GM19099 (cell line): Measurements from ENCODE around the gene SH2D3A.
A peak's percentile ranks its signal among the peaks of the same experiment; 100 is the strongest.

Source experiments
- POLR2A ChIP-seq: IDR thresholded peaks from 3 replicates; pipeline ENCODE4 v1.6.1; 2011; ENCODE audit warnings: low read depth; ENCODE audit not compliant: insufficient read length; ENCODE audit errors: extremely low read depth

The SH2D3A gene

GRCh38 chr19:6794686-6795431 is 27.6 kb upstream of the SH2D3A start:
- no peak for TF ChIP-seq POLR2A

GRCh38 chr19:6793973-6794372 is 26.7 kb upstream of the SH2D3A start:
- no peak for TF ChIP-seq POLR2A

- TF ChIP-seq POLR2A, result no peak
Measured at GRCh38 chr19:6793411-6793810, 26.2 kb upstream of the SH2D3A start.

DNA sequence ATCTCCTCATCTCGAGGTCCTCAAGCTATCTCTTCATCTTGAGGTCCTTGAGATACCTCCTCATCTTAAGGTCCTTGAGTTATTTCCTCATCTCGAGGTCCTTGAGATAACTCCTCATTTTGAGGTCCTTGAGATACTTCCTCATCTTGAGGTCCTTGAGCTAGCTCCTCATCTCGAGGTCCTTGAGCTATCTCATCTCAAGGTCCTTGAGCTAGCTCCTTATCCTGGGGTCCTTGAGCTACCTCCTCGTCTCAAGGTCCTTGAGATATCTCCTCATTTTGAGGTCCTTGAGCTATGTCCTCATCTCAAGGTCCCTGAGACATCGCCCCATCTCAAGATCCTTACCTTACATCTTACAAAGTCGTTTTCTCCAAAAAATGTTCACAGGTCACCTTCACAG is 24.0 kb upstream of the SH2D3A start:
- no peak for TF ChIP-seq POLR2A

DNA sequence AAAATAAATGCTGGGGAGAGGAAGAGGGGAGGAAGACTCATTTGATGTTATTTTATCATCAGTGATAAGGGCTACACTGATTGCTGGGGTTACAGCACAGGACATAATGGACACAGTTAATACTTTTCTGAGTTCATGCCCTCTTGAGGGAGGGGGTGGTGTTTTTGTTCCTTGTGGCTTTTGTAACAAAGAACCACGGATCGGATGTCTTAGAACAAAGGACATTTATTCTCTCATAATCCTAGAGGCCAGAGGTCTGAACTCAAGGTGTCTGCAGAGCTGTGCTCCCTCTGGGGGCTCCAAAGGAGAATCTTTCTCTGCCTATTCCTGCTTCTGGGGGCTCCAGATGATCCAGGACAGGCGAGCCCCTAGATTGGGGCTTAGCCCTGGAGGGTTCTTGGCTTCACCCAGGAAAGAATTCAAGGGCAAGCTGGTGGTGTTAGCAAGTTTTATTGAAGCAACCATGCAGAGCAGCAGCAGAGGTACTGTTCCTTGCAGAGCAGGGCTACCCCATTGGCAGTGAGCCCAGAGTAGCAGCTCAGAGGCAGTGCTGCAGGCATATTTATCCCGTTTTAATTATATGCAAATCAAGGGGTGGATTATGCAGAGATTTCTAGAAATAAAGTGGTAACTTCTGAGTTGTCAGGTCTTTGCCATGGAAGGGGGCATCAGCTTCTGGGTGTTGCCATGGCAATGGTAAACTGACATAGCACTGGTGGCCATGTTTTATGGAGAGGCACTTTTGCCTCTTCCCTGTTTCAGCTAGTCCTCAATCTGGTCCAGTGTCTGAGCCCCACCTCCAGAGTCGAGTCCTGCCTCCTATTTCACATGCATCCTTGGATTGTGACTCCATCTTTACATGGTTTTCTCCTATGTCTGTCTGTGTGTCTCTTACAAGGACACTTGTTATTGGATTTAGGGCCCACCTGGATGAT is 23.2 kb upstream of the SH2D3A start:
- no peak for TF ChIP-seq POLR2A

- TF ChIP-seq POLR2A, result no peak
Measured at GRCh38 chr19:6788896-6789295, 21.7 kb upstream of the SH2D3A start.

GRCh38 chr19:6787393-6787792 is 20.2 kb upstream of the SH2D3A start:
- no peak for TF ChIP-seq POLR2A

- TF ChIP-seq POLR2A, result no peak
Measured at GRCh38 chr19:6779206-6779605, 12.0 kb upstream of the SH2D3A start.

DNA sequence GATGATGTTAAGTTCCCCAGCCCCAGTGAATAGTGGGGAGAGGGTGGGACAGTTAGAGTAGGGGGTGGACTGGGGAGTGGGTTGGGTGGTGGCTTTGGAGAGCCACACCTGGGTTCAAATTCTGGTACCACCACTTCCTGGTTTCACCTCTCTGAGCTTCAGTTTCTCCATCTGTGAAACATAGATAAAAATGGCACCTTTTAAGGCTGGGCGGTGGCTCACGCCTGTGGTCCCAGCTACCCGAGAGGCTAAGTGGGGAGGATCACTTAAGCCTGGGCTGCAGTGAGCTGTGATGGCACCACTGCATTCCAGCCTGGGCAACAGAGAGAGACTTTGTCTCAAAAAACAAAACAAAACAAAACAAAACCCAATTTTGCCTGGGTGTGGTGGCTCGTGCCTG is 11.2 kb upstream of the SH2D3A start:
- no peak for TF ChIP-seq POLR2A

DNA sequence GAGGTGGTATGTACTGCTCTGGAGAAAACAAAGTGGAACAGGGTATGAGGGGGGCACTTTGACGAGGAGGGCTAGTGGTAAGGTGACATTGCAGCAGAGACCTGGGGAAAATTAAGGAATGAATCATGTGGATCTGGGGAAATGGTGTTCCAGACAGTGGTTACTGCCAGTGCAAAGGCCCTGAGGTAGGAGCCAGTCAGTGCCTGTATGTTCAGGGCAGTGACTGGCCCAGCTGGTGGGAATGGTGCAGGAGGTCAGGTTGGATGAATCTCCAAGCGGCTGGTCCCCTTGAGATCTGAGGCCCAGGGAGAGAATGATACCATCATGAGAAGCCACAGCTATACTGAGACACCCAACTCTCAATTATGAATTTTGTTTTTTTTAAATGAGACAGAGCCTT is 10.2 kb upstream of the SH2D3A start:
- no peak for TF ChIP-seq POLR2A

- no peak for TF ChIP-seq POLR2A
Measured at GRCh38 chr19:6776999-6777398, 9.8 kb upstream of the SH2D3A start.

DNA sequence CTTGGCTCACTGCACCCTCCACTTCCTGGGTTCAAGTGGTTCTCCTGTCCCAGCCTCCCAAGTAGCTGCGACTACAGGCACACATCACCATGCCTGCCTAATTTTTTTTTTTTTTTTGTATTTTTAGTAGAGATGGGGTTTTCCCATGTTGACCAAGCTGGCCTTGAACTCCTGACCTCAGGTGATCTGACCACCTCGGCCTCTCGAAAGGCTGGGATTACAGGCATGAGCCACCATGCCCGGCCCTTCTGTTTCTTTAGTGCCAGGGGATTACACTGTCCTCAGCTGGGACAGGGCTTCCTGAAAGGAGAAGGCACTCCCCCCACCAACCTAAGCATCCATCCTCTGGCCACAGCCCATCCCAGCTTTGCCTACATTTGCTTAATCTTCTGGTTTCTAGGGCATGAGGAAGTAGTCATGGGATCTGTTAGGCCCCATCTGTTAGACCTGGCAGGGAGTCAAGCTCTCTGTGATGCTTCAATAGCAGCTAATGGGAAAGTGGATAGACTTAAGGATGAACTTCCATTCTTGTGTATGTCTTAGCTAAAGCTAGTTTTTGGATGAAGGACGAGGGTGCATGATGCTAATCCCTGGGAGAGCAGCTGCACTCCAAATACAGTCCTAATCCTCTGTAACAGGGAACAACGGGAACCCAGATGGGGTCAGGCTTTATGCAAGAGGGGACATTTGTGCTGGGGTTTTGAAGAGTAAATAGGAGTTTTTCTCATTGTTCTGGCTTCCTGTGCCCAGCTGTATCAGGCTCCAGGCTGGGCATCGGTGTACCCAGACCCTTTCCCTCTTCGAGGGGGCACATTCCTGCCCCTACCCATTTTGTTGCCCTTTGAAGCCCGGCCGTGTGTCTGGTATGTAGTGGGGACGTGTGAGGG is 7.8 kb upstream of the SH2D3A start:
- TF ChIP-seq POLR2A, result no peak

DNA sequence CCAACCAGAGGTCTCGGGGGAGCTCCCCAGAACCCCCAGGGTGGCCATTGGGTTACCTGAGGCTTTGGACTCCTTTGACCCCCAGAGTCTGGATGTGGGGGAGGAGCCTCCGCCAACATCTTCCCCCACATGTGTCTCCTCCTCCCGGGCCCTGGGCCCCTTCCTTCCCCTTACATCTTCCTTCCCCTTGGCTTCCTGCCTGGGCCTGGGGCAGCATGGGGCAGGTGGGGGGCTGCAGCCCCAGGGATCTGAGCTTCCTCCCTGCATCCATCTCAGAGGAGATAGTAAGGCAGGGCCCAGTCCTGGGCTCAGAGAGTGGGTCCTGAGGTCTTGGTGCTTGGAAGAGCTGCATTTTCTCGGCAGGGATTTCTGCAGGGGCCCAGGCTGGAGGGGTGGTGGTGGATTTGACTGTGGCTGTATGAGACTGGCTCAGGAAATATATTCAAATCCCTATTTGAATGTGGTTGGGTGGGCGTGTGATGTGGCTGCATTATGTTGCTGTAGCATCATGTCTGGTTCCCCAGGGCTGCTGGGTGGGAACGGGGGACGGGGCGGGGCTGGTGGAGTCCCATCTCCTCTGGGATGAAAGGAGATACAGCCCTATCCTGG is 6.2 kb upstream of the SH2D3A start:
- peak; percentile 62 for TF ChIP-seq POLR2A

DNA sequence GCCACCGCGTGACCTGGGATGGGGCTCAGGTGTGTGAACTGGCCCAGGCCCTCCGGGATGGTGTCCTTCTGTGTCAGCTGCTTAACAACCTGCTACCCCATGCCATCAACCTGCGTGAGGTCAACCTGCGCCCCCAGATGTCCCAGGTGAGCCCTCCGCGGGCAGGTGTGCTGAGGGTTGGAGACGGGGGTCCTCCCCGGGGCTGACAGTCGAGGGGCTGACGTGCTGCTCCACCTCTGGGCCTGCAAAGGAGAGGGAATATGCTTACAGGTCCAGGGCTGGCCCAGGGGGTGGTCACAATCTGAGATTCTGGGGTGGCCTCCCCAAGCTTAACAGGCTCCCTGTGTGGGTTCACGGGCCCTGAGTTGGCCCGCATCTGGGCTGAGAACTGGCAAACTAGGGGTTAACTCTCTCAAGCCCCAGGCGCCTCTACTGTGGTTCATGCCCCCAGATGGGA is 5.7 kb upstream of the SH2D3A start:
- no peak for TF ChIP-seq POLR2A
